ENCODE data around the gene PGD.

DNA sequence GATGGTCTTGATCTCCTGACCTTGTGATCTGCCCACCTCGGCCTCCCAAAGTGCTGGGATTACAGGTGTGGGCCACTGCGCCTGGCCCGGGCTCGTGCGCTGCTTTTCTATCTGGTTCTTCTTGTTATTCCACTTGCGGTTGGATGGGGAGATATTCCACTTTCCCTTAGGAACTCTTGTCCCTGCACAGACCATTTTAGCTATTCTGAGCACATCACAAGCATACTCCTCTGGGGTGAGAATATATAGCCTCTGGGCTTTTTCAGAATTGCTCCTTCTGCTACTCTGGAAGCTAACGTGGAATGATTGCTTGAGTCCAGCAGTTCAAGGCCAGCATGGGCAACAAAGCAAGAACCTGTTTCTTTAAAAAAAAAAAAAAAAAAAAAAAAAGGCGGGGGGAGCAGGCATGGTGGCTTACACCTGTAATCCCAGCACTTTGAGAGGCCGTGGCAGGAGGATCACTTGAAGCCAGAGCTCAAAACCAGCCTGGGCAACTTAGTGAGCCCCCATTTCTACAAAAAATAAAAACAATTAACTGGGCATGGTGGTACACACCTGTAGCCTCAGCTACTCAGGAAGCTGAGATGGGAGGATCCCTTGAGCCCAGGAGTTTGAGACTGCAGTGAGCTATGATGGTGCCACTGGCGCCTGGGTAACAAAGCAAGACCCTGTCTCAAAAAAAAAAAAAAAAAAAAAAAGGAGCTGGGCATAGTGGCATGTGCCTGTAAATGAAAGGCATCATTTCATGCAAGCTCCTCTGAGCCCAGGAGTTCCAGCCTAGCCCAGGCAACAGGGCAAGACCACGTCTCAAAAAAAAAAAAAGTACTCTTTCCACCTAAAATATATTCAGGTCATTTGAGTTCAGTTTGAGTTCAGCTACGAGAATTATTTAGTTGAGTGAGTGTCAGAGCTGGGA lies 11.8 kb upstream of the PGD start:
- TF ChIP-seq, protein P1, sequence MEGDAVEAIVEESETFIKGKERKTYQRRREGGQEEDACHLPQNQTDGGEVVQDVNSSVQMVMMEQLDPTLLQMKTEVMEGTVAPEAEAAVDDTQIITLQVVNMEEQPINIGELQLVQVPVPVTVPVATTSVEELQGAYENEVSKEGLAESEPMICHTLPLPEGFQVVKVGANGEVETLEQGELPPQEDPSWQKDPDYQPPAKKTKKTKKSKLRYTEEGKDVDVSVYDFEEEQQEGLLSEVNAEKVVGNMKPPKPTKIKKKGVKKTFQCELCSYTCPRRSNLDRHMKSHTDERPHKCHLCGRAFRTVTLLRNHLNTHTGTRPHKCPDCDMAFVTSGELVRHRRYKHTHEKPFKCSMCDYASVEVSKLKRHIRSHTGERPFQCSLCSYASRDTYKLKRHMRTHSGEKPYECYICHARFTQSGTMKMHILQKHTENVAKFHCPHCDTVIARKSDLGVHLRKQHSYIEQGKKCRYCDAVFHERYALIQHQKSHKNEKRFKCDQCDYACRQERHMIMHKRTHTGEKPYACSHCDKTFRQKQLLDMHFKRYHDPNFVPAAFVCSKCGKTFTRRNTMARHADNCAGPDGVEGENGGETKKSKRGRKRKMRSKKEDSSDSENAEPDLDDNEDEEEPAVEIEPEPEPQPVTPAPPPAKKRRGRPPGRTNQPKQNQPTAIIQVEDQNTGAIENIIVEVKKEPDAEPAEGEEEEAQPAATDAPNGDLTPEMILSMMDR (IDR thresholded peaks at IDR 0.05), result no peak
- no peak for TF ChIP-seq POLR2A (IDR thresholded peaks at IDR 0.05)

All from uterus (tissue), 2 donors.